CD4-positive, alpha-beta T cell treated with Interleukin-4 for 1 hour (primary cell): ENCODE measurements around the gene SLC16A8.
"Not testable (repeated sequence)": the region's sequence is repeated elsewhere in the genome, so short reads cannot be mapped to it uniquely, and the experiment has no call there.

Experiments used
- DNase-seq, 2 donors: peaks; one replicate each; pipeline ENCODE4 v3.0.0-alpha.2; 2020 to 2022

SLC16A8 gene, protein sequence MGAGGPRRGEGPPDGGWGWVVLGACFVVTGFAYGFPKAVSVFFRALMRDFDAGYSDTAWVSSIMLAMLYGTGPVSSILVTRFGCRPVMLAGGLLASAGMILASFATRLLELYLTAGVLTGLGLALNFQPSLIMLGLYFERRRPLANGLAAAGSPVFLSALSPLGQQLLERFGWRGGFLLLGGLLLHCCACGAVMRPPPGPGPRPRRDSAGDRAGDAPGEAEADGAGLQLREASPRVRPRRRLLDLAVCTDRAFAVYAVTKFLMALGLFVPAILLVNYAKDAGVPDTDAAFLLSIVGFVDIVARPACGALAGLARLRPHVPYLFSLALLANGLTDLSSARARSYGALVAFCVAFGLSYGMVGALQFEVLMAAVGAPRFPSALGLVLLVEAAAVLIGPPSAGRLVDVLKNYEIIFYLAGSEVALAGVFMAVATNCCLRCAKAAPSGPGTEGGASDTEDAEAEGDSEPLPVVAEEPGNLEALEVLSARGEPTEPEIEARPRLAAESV

DNA sequence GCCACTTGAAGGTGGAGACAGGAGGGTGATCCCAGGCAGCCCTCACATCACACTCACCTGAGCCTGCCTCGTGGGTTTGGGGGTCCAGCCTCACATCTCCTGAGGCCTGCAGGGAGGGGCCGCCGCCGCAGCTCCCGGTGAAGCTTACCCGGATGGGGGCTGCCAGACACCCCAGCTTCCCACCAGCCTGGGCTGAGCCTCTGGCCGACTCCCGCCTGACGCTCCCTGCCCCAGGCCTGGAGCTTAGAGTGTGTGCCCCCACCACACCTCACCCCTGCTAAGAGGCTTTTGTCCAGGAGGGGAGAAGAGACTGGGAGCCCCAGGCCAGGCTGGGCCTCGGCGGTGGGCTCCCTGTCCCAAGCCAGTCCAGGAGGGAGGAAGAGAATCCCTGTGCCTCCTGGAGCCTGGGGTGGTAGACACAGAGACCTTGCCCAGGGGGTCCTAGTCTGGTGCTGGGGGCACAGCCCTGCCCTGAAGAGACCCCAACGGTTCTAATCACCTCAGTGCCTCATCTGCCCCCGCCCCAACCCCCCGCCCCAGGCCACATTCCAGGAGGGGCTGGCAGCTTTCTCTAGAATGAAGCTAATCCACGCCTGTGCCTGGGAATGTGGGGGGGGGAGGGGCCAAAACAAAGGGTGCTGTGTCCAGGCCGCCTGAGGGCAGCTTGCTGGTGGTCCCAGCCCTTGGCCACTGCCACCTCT is at the start of gene SLC16A8:
Gene SLC16A8 (minus strand): TSS at position 254 of the 701 bp plus-strand sequence. CDS start 1,311 bp downstream, outside the sequence.
- no peak for DNase-seq

DNA sequence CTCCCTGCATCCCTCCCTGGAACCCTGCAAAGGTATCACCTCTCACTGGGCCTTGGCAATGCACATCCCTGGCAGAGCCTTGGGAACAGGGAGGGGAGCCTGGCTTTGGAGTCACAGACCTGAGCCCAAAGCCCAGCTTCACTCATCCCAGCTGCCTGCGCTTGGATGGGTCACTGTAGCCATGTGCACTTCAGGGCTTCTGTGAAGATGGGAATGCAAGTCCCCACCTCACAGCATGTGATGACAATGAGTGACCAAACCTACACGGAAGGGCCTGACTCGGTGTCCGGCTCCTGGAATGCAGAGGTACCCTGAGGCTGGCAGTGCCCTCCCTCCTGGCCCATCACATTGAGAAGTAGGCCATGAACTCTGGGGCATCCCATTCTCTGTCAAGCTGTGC is 49.3 kb upstream of the SLC16A8 start:
- DNase-seq = no peak

DNA sequence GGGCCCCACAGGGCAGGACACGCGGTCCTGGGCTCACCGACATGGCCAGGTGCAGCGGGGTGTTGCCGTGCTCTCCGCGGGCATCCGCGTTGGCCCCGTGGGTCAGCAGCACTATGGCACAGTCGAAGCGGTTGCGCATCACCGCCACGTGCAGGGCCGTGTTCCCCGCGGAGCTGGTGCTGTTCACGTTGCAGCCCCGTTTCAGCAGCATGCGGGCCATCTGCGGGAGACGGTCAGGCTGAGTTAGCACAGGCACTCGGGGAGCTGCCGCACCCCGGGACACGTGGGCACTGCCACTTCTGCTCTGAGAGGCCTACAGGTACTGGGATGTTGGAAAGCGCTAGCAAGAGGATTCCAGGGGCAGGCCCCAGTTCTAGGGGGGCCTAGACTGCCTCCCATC is 48.8 kb upstream of the SLC16A8 start:
- no peak for DNase-seq

DNA sequence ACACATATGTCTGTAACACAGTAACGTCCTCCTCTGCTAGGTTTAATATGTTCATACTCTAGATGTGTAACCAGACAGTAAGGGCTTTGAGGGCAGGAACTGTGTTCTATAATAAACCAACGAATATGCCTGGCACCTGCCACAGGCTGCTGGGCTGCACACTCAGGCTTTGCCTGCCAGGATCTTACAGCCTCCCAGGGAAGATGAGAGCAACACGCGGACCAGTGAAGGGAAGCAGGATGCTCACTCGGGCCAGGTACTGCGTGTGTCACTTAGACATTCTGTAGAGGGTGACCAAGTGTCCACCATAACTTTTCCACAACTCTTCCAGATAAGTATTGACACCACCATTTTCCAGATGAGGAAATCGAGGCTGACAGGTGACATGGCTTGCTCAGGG is 48.2 kb upstream of the SLC16A8 start:
- DNase-seq = no peak

DNA sequence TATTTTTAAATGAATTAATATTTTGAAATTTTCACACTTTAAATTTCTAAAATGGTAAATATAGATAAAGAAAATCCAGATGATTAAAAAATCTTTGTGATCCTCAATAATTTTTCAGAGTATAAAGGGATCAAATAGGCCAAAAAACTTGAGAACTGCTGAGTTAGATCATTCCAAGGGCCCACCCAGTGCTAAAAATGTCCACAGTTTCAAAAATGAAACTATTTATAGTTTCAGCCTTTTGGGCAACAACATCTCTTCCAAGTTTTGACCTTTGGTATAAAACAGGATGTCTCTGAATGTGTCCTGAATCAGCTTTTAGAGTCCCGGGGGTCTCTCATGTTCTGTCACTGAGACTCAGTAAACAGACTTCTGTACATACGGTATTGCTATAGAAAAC is 47.4 kb upstream of the SLC16A8 start:
- DNase-seq = no peak

DNA sequence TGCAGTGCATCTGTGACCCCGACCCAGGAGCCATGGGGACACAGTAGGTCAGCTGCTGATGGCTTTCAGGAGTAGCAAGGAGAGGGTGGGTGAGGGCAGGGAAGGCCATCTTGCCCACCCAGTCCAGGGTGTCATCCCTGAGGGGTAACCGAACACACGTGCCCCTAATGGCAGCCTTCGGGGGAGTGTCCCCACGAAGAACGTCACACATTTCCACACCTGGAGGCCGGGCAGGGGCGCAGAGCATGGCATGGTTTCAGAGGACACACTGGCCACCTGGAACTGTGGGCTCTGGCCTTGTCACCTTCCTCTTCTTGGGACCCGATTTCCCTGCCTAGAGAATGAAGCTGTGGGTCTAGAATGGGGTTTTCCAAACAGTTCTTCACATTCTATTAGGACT is 45.9 kb upstream of the SLC16A8 start:
- DNase-seq = no peak

DNA sequence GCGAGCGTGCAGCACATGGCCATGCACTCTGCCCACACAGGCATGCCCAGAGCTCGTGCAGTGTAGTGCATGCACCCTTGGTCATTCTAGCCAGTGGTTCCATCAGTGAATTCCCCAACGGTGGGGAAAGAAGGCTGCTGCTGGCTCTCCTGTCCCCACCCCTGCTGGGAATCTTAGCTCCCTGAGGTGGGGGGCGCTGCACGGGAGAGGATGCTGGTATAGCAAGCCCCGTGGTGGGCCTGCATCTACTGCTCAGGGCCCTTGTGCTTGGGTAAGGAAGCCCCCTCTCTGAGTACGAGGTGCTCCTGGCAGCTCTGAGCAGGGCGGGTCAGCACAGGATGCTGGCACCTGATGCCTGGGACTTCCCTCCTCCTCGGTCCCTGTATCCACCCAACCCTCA is 45.0 kb upstream of the SLC16A8 start:
- no peak for DNase-seq

DNA sequence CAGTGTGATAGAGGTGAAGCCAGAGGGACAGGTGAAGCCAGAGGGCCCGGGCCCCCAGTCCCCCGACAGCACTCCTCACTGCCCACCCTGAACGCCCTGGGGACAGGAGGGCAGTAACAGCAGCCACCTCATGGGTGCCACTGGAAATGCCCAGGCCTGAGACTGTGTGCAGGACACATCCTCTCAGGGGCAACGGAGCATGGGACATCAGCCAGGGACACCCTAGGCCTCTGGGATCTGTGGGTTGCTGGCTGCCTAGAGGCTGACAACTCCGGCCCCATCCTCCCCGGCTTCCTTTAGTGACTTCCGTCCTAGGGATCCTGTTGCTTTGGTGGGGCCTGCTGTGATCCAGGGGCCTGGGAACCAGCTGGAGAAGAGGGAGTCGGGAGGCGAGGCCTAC is 43.9 kb upstream of the SLC16A8 start:
- DNase-seq = no peak

DNA sequence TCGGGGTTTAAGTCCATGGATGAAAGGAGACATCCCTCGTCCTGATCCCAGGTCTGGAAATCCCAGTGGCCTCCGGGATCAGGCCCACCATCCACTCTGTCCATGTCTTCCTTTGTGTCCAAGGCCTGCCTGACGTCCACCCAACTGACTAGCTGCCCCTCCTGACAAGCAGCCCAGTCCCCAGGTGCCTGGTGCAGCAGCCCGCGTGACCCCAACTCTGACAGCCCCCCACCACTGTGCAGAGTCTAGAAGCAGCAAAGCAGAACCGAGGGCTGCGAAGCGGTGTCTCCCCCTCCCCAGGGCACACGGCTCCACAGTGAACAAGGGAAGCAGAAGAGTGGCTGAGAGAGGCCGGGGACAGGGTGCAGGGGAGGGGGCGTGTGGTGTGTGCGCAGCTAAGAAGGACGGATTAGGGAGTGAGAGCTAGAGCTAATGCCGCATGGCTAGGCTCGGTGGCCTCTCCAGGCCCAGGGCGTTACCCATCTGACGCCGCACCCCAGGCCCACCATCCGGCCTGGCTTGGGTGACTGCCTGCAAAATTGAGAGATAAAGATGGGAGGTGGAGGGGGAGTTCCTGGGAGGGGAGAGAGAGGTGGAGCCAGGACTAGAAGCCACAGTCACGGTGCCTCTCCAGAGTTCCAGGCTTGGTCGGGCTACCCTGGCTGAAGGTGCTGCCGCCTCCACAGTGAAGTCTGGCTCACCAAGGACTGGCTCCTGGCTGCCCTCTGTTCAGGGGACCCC is 43.1 kb upstream of the SLC16A8 start:
- no peak for DNase-seq

DNA sequence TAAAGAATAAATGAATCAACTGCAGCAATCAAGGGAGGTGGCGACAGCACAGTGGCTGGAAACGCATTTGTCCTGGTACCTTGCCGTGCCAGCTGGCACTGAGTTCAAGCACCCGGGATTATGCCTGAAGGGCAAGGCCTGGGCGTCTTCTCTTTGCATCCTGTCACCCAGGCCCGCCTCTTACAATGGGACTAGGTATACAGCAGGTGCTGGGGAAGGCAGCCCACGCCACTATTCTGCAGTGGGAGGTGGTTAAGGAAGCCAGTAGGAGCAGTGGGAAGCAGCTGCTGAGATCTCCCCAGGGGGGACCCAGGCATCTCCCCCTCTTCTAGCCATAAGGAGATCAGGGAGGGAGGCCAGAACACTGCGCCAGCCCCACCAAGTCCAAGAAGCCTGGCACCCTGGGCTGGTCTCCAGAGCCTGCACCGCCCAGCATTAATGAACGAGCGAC is 41.8 kb upstream of the SLC16A8 start:
- no peak for DNase-seq

DNA sequence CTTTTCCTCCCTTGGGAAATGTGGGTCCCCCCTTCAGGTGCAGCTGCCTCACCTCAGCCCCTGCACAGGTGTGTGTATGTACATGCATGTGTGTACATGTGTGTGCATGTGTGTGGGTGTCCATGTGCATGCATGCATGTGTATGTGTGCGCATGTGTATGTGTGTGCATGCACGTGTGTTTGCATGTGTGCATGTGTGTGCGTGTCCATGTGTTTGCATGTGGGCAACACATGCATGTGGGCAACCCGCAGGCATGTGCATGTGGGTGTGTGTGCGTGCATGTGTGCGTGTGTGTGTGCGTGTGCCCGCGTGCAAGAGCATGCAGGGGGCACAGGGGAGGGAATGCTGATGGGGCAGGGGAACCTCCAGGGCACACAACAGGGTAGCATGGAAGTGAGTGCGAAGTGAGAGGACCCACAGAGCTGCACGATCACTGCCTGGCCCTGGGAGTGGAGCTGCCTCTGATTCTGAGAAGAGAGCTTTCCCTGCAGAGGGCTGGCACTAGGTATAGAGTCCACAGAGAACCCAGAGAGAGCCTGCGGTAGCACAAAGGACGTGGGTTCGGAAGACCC is 41.1 kb upstream of the SLC16A8 start:
- DNase-seq = no peak

DNA sequence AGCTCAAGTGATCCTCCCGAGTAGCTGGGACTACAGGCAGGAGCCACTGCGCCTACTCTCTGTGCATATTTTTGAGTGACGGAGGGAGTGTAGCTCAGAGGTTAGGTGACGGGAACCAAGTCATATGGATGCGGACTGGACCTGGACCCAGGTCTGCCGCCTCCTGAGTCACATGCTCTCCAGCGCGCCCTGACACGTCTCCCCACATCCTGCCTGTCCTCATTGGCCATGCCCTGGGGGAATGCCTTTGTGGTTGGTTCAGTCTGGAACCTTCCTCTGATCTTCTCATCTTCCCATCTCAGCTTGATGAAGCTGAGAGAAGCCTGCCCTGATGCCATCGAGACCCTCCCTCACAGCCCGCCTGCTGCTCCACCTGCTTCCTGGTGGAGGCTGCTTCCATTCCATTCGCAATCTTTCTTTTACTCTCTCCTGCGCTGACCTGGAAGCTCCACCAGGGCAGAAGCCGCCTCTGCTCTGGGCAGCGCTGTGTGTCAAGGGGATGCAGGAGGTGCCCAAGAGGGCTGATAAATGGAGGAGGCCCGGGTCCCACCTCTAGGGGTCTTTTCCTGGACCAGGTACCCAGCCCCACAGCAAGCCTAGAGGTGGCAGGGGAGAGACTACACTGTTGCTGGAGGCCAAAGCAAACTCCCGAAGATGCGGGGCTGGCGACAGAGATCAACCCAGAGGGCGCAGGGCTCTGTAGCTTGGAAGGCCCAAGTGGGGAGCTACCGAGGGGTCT is 40.4 kb upstream of the SLC16A8 start:
- DNase-seq = no peak

DNA sequence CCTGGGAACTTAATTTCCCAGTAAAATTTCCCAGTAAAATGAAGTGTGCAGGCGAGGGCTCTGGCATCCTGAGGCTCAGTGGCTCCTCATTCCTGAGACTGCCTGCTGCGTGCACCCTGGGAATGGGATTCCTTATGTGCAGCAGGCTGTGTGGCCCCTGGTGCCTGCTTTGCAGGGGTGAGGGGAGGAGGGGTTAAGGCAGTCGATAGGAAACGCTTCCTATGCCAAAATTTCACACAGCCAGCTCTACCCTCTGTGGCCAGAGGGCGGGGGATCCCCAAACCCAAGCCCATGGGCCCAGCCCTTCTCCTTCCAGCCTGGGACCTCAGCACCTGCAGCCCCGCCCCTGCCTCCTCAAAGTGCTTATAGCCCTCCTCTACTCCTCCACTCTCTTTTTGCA is 38.6 kb upstream of the SLC16A8 start:
- DNase-seq = no peak

DNA sequence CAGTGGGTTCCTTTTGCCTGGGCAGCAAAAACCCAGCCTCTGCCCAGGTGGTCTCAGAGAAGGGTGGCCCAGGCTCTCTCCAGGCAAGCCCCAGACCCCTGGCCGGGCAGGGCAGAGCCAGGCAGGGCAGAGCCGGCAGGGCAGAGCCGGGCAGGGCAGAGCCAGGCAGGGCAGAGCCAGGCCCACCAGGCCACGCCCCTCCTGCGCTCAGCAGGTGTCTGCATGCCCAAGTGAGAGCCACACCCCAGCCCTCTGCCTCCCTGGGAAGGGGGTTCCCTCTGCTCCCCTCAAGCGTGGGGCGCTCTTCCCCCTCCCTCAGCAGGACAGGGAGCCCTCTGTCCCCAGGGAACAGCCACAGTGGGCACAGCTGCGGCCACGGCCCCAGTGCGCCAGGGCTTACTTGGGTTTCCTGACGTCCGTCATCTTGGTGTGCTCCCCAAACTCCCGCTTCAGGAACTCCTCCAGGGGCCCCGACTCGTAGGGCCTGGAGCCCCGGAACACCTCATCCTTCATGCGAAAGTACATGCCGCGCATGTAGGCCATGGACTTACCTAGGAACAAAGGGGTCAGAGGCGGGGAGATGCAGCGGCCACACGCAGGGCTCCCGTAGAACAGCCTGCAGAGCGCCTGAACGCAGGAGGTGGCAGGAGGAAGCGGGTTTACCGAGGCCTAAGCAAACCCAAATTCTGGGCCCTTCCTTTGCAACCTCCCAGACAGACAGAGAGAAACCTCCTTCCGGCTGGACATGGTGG is 36.6 kb upstream of the SLC16A8 start:
- no peak for DNase-seq

DNA sequence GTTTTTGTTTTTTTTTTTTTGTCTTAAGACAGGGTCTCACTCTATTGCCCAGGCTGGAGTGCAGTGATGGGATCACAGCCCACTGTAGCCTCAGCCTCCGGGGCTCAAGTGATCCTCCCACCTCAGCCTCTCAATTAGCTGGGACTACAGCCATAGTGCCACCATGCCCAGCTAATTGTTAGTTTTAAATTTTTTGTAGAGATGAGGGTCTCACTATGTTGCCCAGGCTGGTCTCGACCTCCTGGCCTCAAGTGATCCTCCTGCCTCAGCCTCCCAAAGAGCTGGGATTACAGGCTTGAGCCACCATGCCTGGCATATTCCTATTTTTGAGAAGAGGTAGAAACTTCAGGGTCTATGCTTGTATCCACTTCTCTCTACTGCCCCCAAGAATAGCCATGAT is 34.8 kb upstream of the SLC16A8 start:
- DNase-seq = not testable (repeated sequence)

DNA sequence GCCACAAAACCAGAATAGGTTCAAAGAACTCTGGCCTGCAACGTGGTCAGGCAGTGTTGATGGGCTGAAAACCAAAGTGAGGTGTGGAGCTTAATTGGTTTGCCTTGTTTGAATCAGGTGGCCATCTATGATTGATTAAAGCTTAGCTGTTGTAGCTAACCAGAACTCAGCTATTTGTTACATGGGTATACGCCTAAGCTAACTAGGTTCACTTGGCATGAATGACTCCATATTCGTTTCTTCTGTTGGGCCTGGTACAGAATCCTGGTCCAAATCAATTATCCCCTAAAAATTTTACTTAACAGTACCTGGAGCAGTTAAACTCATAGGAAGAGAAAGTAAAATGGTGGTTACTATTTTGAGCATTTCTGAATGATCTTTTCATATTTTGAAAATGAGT is 34.2 kb upstream of the SLC16A8 start:
- DNase-seq = no peak

DNA sequence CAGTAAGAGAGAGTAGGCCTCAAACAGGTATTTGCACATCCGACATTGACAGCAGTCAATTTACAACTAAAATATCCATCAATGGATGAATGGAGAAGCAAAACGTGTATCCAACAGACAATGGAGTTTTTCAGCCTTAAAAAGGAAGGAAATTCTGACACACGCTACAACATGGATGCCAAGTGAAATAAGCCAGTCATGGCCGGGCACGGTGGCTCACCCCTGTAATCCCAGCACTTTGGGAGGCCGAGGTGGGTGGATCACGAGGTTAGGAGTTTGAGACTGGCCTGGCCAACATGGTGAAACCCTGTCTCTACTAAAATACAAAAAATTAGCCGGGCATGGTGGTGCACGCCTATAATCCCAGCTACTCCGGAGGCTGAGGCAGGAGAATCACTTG is 33.6 kb upstream of the SLC16A8 start:
- not testable (repeated sequence) for DNase-seq

DNA sequence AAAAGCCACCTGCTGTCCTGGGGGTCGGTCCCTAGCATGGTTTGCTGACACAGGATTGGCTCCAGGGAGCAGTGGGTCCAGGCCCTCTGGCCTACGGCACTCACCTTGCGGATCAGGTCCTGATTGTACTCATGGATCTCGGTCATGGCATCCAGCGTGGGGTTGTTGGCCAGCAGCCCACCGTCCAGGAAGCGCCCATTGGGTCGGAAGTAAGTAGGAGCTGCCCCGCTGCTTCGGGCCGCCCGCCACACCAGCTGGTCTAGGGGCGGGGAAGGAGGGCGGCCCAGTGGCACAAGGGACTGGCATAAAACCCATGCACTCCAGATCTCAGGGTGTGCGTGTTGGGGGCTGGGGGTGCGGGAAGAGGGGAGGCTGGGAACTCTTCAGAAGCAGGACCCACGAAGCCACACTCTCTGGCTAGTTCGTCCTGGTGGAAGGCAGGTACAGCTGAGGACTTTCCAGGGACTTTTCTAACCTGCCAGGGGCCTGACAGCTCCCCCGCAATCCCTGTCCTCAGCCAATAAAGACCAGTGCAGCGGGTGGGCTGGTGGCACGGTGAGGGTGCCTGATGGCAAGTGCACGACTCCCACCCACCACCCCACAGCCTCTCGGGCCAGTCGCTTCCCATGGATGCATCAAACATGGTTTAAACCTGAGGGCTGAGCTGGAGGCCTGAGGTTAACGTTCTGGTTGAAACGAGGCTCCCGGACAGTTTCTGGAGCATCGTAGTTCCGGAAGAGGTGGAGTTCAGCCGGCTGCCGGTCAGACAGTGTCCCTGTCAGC is 31.6 kb upstream of the SLC16A8 start:
- no peak for DNase-seq

DNA sequence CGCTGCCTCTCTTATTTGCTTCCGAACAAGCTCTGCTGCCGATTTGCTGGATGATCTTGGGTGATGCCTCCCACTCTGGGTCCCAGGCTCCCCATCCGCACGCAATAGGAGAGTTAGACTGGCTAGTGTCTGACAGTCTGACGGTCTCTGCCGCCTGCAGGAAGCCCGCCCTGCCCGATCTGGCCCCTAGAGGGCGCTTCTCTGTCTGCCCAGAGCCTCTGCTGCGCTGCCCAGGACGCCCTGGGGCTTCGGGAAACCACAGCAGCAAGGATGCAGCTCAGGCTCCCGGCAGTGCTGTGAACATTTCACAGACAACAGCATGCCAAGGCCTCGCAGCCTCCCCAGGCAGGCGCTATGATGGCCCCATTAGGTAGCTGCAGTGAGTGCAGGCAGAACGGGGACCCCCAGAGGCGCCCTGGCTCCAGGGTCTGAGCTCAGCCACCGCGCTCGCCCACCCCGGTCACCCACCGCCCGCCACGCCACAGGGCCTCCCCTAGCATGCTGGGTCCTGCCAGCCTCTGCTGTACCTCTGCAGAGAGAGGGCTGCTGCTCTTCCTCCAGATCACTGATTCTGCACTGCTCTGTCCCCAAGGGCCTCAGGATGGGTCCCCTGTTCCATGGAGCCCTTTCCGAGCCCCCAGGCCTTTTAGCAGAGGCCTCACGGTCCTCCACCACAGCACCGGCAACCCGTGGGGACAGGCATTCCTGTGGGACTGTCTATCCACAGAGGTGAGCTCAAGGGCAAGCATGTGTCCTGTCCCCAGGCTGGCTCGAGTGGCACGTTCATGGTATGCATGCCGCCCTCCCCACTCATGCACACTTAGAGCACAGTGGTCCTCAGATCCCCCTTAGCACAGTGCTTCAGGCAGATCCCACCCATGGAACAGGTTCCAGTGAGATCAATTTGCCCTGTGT is 30.8 kb upstream of the SLC16A8 start:
- DNase-seq = peak; percentile 74 to 76

DNA sequence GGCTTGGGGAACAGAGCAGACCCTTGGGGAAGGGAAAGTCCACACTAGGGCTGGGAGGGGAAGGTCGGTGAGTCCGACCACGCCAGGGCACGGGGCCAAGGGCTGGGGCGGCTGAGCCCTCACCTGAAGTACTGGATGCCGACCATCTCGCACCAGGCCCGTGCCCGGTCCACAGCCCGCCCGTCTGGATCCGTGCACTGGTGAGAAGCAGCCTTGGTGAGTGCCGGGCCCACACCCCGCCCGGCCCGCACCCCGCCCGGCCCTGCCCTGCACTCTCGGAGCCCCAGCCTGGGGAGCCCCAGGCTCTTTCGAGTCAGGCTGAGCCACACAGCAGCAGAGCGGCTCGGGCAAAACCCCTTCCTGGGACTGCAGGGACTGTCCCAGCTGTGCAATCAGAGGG is 28.4 kb upstream of the SLC16A8 start:
- no peak for DNase-seq
